Activated CD8-positive, alpha-beta memory T cell treated with anti-CD3 and anti-CD28 coated beads, Interleukin-2, amount 50 U/mL, for 48 hours (primary cell): ENCODE data around the gene METRN.
"Not testable (repeated sequence)": the region's sequence is repeated elsewhere in the genome, so short reads cannot be mapped to it uniquely, and the experiment has no call there.

Experiments used
- DNase-seq: peaks from one replicate; pipeline ENCODE4 v3.0.0-alpha.2; 2020

METRN gene

DNA sequence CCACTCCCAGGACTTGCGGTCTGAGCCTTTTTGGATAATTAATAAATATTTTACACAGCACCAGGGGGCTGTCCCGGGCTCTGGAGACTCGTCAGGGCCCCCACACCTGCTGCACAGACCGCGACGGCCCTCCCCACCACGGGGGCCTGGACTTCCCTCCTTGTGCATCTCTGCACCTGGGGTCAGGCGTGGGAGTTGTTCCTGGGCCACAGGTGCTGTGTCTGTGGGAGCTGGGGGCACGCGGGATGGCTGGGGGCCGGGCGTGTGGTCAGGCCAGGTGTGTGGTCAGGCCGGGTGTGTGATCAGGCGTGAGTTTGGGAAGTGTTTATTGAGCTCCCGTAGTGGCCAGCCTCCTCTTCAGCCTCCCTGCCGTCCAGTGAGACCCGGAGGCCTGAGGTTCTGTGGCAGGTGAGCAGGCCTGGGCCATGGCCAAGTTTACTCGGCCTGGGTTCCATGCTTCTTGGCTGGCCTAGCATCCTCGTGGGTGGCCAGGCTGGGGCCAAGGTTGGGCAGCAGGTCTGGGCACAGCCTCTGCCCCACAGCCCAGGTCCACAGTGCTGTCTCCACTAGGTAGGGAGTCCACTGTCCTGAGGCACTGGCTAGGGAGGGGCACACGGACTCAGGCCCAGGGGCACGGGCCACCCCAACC lies 36.6 kb upstream of the METRN start:
- DNase-seq = no peak

- DNase-seq = peak; percentile 84
Measured at GRCh38 chr16:678858-679813, 35.8 kb upstream of the METRN start.

DNA sequence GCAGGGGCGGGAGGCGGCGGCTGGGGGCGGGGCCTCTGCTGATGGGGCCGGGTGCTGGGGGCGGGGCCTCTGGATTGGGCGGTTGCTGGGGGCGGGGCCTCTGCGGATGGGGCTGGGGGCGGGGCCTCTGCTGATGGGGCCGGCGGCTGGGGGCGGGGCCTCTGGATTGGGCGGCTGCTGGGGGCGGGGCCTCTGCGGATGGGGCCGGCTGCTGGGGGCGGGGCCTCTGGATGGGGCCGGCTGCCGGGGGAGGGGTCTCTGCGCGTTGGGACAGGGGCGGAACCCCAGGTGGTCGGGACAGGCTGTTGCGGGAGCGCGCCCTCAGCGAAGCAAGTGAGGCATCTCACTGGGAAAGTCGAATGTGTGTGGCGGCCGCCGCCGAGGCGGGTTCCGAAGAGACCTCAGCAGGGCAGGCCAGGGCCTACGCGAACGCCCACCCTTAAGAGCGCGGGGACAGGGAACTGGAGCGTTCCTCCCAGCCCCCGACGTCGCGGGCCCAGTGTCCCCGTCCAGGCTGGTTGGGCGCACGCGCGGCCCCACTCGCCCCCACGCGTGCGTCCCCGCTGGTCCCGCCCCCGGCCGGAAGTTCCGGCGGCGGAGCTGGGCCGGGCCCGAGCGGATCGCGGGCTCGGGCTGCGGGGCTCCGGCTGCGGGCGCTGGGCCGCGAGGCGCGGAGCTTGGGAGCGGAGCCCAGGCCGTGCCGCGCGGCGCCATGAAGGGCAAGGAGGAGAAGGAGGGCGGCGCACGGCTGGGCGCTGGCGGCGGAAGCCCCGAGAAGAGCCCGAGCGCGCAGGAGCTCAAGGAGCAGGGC lies 34.9 kb upstream of the METRN start, which contains the start of gene STUB1:
Gene STUB1, plus strand, starts transcription at position 597 of the 811 bp plus-strand sequence. Its CDS starts 116 bp downstream, at position 713.
- peak; percentile 97 for DNase-seq

DNA sequence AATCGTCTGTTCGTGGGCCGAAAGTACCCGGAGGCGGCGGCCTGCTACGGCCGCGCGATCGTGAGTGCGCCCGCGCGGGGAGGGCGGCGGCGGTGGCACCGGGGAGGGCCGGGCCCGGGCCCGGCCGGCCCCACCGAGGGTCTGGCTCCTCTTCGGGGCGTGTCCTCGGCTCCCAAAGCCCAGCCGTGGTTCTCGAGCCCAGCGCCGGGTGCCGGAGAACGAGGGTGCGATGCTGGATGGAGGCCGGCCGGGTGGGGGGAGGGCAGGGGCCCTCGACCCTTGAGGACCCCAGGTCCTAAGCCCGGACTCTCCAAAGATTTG lies 34.3 kb upstream of the METRN start:
- no peak for DNase-seq

DNA sequence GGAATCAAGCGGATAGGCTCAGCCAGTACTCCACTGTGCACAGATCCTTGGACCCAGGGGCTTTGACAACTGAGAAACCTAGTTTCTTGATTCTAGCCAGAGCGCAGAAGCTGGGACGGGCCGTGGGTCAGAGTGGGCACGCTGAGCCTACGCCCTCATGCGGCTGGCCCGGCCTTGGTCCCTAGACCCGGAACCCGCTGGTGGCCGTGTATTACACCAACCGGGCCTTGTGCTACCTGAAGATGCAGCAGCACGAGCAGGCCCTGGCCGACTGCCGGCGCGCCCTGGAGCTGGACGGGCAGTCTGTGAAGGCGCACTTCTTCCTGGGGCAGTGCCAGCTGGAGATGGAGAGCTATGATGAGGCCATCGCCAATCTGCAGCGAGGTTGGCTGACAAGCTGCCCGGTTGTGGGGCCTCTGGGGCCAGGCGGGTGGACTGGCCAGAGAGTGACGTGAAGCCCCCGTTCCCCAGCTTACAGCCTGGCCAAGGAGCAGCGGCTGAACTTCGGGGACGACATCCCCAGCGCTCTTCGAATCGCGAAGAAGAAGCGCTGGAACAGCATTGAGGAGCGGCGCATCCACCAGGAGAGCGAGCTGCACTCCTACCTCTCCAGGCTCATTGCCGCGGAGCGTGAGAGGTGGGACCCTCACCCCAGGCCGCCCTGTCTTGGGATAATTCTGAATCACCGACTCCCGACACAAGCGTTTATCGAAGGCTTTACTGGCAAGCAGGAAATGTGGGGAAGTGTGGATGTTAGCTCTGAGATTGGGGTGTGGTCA lies 33.8 kb upstream of the METRN start:
- no peak for DNase-seq

GRCh38 chr16:681746-682427 lies 33.0 kb upstream of the METRN start:
- DNase-seq = no peak

DNA sequence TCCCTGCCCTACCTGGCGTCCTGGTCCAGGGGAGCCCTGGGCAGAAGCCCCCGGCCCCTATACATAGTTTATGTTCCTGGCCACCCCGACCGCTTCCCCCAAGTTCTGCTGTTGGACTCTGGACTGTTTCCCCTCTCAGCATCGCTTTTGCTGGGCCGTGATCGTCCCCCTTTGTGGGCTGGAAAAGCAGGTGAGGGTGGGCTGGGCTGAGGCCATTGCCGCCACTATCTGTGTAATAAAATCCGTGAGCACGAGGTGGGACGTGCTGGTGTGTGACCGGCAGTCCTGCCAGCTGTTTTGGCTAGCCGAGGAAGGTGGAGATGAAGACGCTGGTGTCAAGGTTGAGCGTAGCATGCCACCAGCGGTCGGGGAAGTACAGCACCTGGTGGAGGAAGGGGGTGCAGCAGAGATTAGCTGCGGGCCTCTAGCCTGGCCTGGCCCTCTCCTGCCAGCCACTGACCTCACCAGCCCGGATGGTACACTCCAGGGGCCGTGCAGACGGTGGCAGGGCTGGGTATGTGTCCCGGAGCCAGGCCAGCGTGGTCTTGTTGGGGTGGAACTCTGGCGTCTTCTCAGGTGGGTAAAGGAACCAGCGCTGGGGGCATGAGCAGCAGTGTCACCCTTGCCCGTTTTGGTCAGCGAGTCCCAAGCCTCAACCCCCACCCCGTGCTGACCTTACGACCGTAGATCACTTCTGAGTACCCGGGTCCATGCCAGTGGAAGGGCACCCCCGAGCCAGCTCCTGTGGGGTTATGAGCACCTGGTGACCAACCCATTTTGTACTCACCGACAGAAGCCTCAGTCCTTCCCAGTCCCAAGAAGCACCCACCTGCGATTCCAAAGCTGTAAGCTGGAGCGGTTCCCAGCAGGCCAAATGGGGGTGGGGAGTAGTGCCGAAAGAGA lies 32.2 kb upstream of the METRN start:
- DNase-seq = no peak

DNA sequence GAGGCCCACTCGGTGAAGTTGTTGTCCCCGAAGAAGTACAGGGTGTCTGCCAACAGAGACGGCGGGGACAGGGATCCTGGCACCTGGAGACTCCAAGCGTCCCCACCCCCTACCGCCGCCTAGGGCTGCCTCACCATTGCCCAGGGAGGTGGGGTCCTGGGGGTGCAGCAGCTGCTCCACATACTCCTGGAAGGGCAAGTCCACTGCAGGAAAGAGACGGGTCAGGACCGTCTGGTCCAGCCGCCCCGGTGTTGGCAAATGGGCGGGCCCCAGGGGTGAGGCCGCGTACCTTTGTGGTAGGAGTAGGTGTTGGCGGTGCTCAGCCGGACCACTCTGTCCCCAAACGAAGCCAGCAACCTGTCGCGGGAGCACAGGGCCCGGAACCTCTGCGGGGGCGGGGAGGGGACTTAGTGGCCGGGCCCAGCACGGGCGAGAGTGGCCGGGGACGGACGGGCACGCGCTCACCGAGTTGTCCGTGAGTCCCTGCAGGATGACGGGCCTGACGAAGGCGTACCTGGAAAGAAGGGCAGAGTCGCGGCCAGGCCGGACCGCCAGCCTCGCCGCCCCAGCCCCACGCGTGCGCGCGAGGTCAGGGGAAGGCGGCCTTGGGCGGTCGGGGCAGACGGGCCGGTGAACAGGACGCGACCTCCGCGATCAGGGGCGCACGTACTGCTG lies 31.4 kb upstream of the METRN start:
- DNase-seq = no peak

DNA sequence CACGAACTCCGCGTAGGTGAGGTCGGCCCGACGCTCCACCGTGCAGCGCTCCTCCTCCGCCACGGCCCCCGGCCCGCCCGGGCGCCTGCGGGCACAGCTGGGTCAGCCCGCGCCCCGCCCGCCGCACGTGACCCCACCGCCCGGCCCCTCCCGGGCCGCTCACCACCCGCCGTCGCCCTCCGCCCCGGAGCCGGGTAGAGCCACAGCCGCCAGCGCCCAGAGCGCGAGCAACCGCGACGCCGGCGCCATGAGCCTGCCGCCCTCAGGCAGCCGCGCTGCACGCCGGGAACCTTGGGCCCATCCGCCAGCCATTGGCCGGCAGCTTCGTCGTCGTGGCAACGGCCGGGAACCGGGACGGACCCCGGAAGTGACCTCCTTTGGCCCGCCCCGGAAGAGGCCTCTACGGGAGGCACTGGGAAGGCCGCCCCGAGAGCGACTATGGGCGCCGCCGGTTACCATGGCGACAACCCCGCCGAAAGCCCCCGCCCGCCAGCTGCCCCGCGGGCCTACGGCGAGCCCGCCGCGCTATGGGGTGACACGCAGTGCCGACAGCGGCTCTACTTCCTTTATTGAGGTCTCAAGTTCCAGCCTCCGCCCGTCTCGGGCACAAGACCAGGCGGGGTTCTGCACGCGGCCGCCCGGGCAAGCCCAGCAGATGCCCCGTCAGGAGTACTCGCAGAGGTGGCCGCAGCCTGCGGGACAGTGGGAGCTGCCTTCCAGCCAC lies 30.7 kb upstream of the METRN start, which contains the start of gene JMJD8:
Gene JMJD8, minus strand, starts transcription at position 264 of the 724 bp plus-strand sequence. Its CDS starts 15 bp downstream, at position 249.
- DNase-seq = peak; percentile 98

- no peak for DNase-seq
Measured at GRCh38 chr16:684961-685696, 29.8 kb upstream of the METRN start.

- DNase-seq = no peak
Measured at GRCh38 chr16:685967-686366, 29.0 kb upstream of the METRN start.

GRCh38 chr16:686459-687260 lies 28.3 kb upstream of the METRN start:
- no peak for DNase-seq

DNA sequence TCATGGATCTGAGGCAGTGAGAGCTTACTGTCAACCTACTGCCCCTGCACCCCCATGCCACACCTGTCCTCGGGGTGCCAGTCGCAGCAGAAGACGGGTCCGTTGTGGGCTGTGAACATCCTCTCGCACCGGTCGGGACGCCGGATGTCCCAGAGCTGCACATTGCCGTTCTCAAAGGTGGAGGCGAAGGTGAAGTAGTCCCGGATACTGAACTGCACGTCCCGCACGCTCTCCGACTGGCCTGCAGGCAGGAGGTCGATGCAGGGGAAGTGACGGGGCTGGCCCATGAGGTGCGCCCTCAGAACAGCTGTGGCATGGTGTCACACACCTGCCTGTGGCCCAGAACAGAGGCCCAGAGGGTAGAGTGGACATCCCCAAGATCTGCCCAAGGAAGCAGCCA lies 27.4 kb upstream of the METRN start:
- DNase-seq = no peak

DNA sequence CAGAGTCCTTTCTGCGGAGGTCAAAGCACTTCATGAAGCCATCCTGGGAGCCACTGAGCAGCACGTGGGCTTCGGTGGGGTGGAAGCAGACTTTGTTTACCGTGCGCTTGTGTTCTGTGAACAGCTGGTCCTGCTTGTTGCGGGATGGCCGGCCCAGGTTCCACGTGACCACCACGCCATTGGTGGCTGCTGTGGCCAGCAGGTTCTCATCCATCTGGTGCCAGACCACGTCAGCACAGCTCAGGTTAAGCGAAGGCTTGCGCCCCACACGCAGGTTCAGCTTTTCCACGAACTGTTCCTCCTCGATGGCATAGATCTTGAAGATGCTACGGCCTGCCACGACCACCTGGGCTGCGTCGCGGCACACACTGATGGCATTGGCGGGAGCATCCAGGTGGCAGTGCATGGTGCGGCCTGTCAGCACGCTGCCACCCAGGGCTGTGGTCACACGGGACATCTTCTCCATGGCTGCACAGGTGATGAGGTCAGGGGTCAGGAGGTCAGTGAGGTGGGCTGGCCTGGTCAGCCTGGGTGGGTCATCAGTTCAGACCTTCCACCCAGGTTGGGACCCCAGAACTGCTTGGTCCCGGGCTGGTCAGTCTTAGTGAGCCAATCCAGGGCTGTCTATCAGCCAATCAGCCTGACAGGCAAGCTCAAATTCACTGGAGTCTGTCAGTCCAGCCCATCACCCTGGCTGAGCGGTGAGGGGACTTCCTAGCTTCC lies 25.6 kb upstream of the METRN start:
- no peak for DNase-seq

- DNase-seq = not testable (repeated sequence)
Measured at GRCh38 chr16:691242-691641, 23.7 kb upstream of the METRN start.

DNA sequence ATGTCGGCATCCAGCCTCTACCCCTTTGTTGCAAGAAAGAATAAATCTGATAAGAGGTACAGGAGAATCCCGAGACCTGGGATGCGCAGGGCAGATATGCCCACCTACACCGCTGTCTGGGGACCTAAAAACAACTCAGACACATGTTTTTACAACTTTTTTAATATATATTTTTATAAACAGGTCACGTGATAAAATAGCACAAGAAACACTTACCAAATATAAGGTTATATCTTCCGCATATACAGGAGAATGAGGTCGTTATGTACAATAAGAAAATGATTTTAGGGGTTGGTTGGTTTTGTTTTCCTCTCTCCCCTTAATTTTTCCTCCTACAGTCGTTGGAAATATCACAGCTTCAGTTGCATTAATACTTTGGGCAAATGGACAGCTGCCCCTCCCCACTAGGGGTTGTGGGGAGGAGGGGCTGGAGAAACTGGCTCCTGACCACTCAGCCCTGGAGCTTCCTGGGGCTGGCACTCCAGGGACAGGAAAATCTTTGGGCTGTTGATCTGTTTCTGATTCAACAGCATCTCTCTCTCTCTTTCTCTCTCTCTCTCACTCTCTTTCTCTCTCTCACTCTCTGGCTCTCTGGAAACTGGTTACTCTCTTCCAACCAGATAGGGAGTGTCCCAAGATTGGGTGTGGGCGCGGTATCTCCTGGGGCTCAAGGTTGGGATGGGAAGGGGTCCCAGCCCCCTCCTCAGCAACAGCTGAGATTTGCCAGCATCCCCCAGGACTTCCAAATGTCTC lies 22.4 kb upstream of the METRN start:
- DNase-seq = no peak
